Activated naive CD8-positive, alpha-beta T cell treated with anti-CD3 and anti-CD28 coated beads for 36 hours (primary cell): Measurements from ENCODE around the gene ABCA5. TPM values are rescaled to one million over a fixed set of nuclear protein-coding genes. Genes with fewer than 3 reads are reported as not detected.
"Not testable (repeated sequence)": the region's sequence is repeated elsewhere in the genome, so short reads cannot be mapped to it uniquely, and the experiment has no call there.

Source experiments
- DNase-seq: peaks from one replicate; pipeline ENCODE4 v3.0.0; 2021
- H3K27ac Mint-ChIP-seq: one replicate; pipeline ENCODE4 v1.8.0; 2022; ENCODE audit warnings: mild to moderate bottlenecking, moderate library complexity, mixed read lengths
- H3K27me3 Mint-ChIP-seq: one replicate; pipeline ENCODE4 v1.8.0; 2022; ENCODE audit warnings: mild to moderate bottlenecking, mixed read lengths
- H3K36me3 Mint-ChIP-seq: one replicate; pipeline ENCODE4 v1.8.0; 2021; ENCODE audit warnings: mild to moderate bottlenecking, mixed read lengths
- H3K4me1 Mint-ChIP-seq: one replicate; pipeline ENCODE4 v1.8.0; 2021; ENCODE audit warnings: mixed read lengths
- H3K4me3 Mint-ChIP-seq: one replicate; pipeline ENCODE4 v1.8.0; 2022; ENCODE audit warnings: mild to moderate bottlenecking, moderate library complexity, mixed read lengths
- H3K9me3 Mint-ChIP-seq: one replicate; pipeline ENCODE4 v1.8.0; 2022; ENCODE audit warnings: mixed read lengths
- total RNA-seq, 2 experiments: library from RNA; stranded (reverse); gene quantifications; one replicate each; pipeline ENCODE4 v1.2.3, GENCODE V29; 2021

The ABCA5 gene
- total RNA-seq, 2 experiments from 2014 or later = 8.0 to 11.2 TPM

DNA sequence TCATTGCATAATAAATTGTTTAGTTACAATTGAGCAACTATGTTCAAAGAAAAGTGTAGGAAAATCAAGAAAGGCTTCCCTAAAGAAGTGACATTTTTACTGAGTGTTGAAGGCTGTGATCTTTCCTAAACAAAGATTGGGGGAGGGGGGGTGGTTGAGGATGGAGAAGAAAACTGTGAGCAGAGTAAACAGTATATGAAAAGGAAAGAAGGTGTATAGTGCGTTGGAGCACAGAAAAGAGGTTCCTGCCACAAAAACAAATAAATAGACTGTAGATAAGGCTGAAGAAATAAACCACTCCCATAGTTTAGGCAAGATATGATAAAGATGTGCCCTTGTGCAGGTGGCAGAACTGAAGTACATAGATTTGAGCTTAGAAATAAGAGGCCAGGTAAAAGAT lies 106.8 kb downstream of the ABCA5 start:
- Mint-ChIP-seq H3K9me3 (no peaks in the 10 kb centered on the region), H3K27ac (no peak overlapping the region), H3K4me1 (peaks cover 7% of the 10 kb centered on the region), H3K27me3 (no peaks in the 10 kb centered on the region), H3K36me3 (peaks cover 5% of the 10 kb centered on the region), H3K4me3 (no peak overlapping the region)
- DNase-seq = no peak

DNA sequence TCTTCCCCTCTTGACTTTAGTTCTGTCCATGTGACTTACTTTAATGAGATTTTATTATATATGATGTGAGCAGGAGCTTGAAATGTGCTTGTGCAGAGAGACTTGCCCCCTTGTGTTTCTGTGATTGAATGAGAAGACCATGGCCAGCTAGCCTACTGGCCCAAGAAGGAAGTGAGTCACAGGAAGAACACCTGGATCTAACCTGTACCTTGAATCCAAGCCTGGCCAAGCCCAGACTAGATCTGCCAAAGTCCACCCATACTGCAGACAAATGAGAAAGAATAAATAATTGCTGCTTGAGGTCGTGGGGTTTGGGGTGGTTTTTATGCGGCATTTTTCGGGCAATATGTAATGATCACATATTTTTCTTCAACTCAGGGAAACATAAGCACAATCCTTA lies 107.9 kb downstream of the ABCA5 start:
- H3K4me3 Mint-ChIP-seq = no peak overlapping the region
- H3K27me3 Mint-ChIP-seq = no peaks in the 10 kb centered on the region
- no peaks in the 10 kb centered on the region for H3K9me3 Mint-ChIP-seq
- H3K4me1 Mint-ChIP-seq = peaks cover 7% of the 10 kb centered on the region
- DNase-seq = no peak
- H3K36me3 Mint-ChIP-seq = peaks cover 5% of the 10 kb centered on the region
- H3K27ac Mint-ChIP-seq = no peak overlapping the region

DNA sequence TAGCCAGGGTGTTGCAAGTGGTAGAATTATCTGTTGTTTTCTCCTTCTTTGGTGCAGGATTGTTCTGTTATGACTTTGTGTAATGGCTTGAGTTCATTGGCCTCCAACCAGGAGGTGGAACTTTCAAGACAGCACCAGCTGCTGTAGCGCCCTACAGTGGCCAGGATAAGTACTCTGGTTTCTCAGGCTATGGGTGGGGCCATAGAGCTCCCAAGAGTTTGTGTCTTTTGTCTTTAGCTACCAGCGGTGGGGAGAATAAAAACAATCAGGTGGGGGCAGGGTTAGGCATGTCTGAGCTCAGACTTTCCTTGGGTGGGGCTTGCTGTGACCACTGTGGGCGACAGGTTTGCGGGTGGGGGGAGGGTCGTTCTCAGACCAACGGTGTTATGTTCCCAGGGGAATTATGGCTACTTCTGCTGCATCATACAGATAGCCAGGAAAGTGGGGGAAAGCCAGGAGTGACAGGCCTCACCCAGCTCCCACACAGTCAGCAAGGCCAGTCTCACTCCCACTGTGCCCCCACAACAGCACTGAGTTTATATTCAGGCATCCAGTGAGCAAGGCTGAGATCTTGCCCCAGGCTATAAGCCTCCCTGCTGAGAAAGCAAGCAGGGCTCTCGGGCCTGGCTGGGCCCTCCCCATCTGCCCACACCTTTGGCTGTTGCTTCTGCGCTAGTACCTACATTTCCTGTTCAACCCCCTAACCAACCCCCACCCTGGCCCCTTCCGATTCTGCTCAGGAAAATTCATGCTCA lies 113.7 kb downstream of the ABCA5 start:
- no peak for DNase-seq
- H3K4me3 Mint-ChIP-seq = no peak overlapping the region
- H3K36me3 Mint-ChIP-seq = peaks cover 5% of the 10 kb centered on the region
- H3K27me3 Mint-ChIP-seq = no peaks in the 10 kb centered on the region
- peaks cover 1% of the 10 kb centered on the region for H3K9me3 Mint-ChIP-seq
- no peaks in the 10 kb centered on the region for H3K4me1 Mint-ChIP-seq
- H3K27ac Mint-ChIP-seq = no peak overlapping the region

DNA sequence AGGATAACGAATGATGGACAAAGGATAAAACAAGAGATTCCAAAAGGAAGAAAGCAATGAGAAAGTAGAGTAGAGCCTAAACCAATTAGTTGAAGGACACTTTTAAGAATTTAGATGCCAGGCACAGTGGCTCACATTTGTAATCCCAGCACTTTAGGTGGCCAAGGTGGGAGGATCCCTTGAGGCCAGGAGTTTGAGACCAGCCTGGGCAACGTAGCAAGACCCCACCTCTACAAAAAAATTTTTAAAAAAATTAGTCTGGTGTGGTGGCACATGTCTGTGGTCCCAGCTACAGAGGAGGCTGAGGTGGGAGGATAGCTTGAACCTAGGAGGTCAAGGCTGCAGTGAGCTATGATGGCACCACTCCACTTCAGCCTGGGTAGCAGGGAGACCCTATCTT lies 118.3 kb downstream of the ABCA5 start:
- Mint-ChIP-seq H3K9me3 (peaks cover 1% of the 10 kb centered on the region), H3K27me3 (no peaks in the 10 kb centered on the region), H3K4me1 (no peaks in the 10 kb centered on the region), H3K27ac (no peak overlapping the region), H3K4me3 (no peak overlapping the region), H3K36me3 (peaks cover 5% of the 10 kb centered on the region)
- no peak for DNase-seq

DNA sequence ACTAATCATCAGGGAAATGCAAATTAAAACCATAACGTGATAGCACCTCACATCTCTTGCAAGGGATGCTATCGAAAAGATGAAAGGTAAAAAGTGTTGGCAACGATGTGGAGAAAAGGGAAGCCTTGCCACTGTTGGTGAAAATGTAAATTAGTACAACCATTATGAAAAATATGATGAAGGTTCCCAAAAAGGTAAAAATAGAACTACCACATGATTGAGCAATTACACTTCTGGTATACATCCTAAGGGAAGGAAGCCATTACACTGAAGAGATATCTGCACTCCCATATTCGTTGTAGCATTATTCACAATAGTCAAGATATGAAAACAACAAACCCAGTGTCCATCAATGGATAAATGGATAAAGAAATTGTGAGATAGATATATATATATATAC lies 119.8 kb downstream of the ABCA5 start:
- Mint-ChIP-seq H3K36me3 (no peaks in the 10 kb centered on the region), H3K27me3 (no peaks in the 10 kb centered on the region), H3K4me1 (no peaks in the 10 kb centered on the region), H3K27ac (no peak overlapping the region), H3K9me3 (peaks cover 1% of the 10 kb centered on the region), H3K4me3 (no peak overlapping the region)
- DNase-seq = no peak

DNA sequence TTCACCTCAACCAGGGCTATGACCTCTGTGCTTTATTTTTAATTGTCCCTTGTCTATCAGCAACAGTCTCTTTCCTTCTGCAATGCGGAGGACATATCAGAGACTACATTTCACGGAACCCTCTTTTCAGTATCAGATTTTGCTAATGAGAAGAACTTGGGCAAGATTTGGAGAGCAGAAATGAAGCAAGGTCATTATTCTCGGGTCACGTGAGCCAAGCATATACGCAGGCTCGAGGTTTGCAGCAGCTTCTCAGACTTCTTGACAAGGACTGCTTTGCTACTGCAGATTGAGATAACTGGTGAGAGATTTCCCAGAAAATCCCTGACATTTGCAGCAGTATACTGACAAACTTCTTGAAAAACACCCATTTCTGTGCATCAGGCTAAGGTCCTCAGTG lies 128.7 kb downstream of the ABCA5 start:
- Mint-ChIP-seq H3K9me3 (no peaks in the 10 kb centered on the region), H3K4me3 (no peak overlapping the region), H3K36me3 (peaks cover 3% of the 10 kb centered on the region), H3K27me3 (no peaks in the 10 kb centered on the region), H3K4me1 (no peaks in the 10 kb centered on the region), H3K27ac (no peak overlapping the region)
- no peak for DNase-seq

DNA sequence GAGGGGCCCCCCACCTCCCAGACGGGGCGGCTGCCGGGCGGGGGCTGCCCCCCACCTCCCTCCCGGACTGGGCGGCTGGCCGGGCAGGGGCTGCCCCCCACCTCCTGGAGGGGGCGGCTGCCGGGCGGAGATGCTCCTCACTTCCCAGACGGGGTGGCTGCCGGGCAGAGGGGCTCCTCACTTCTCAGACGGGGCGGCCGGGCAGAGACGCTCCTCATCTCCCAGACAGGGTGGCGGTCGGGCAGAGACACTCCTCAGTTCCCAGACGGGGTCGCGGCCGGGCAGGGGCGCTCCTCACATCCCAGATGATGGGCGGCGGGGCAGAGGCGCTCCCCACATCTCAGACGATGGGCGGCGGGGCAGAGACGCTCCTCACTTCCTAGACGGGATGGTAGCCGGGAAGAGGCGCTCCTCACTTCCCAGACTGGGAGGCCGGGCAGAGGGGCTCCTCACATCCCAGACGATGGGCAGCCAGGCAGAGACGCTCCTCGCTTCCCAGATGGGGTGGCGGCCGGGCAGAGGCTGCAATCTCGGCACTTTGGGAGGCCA lies 130.8 kb downstream of the ABCA5 start:
- H3K4me3 Mint-ChIP-seq, H3K4me1 Mint-ChIP-seq, DNase-seq, H3K36me3 Mint-ChIP-seq, H3K9me3 Mint-ChIP-seq, H3K27ac Mint-ChIP-seq, H3K27me3 Mint-ChIP-seq: not testable (repeated sequence)

Other genes with a start within 250 kb of the ABCA5 start
- under 1 TPM; 0.10 to 0.23 TPM for gene ABCA6, start 185.2 kb downstream of the ABCA5 start, total RNA-seq
- gene ABCA10, start 98.3 kb downstream of the ABCA5 start, total RNA-seq = under 1 TPM; 0.12 to 0.41 TPM
- 1 to 10 TPM; 2.7 to 2.9 TPM for gene MAP2K6, start 87.6 kb upstream of the ABCA5 start, total RNA-seq